Right lung (tissue), 5 donors: ENCODE measurements around the gene HNF4A. TPM values are rescaled to one million over a fixed set of nuclear protein-coding genes. Genes with fewer than 3 reads are reported as not detected.
A peak's percentile ranks its signal among the peaks of the same experiment; 100 is the strongest.
"Not testable (repeated sequence)": the region's sequence is repeated elsewhere in the genome, so short reads cannot be mapped to it uniquely, and the experiment has no call there.

ENCODE experiments used
- DNase-seq, 2 donors: peaks; one replicate each; pipeline ENCODE4 v3.0.0-alpha.2; 2013
- polyA plus RNA-seq, 5 donors: library from polyadenylated mRNA; unstranded; fragments of 120-200 nt; gene quantifications; one replicate each; pipeline versions ENCODE4 v1.2.1 to v1.2.3, GENCODE V29; 2013; ENCODE audit warnings: inconsistent platforms in 1 of 5, low replicate concordance in 1 of 5; ENCODE audit not compliant: insufficient read length in 5 of 5, insufficient read depth in 1 of 5

HNF4A gene
- polyA plus RNA-seq, 5 donors = 0.78 to 1.2 (median 0.87) TPM

DNA sequence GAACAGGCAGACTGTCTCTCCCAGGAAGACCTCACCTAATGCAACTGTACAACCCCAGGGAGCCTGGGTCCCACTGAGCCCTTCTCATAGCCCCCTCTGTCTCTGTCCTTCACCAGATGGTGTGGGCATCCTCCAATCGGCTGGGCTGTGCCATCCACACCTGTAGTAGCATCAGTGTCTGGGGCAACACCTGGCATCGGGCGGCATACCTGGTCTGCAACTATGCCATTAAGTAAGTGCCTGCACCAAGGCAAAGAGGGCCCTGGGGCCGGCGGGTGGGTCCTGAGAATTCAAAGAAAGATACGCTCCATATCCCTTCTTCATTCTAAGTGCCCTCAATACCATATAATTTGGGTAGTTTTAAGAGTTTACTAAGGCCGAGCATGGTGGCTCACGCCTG is 10.4 kb upstream of the HNF4A start:
- DNase-seq = no peak

GRCh38 chr20:44345941-44346340 is 9.6 kb upstream of the HNF4A start:
- DNase-seq = not testable (repeated sequence)

- DNase-seq = no peak
Observed at GRCh38 chr20:44348168-44348659, 7.3 kb upstream of the HNF4A start.

DNA sequence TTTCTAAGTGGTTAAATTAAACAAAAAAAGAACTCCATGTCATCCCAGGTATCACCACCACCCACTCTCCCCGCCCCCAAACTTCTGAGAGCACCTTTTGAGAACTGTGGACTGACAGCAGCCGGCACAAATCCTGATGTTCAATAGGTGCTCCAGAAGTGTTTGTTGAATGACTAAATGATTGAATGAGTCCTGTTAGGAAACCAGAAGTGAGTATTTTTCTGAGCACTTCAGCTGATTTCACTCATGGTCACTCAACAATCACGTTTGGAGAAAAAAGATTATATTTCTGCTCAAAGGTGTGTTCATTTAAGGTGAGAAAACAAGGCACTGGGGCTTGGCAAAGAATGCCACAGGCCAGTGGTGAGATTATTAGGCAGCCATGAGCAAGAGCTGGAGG is 6.2 kb upstream of the HNF4A start:
- DNase-seq = no peak

GRCh38 chr20:44350567-44350966 is 4.9 kb upstream of the HNF4A start:
- DNase-seq = no peak

GRCh38 chr20:44354979-44355497 is 461 bp upstream of the HNF4A start:
- no peak for DNase-seq

- DNase-seq = no peak
Observed at GRCh38 chr20:44356353-44356723, 839 bp downstream of the HNF4A start.

- no peak for DNase-seq
Observed at GRCh38 chr20:44357020-44357419, 1.5 kb downstream of the HNF4A start.

- DNase-seq = peak; percentile 85 to 90
Observed at GRCh38 chr20:44357555-44358125, 2.1 kb downstream of the HNF4A start.

- no peak for DNase-seq
Observed at GRCh38 chr20:44358776-44359175, 3.3 kb downstream of the HNF4A start.

DNA sequence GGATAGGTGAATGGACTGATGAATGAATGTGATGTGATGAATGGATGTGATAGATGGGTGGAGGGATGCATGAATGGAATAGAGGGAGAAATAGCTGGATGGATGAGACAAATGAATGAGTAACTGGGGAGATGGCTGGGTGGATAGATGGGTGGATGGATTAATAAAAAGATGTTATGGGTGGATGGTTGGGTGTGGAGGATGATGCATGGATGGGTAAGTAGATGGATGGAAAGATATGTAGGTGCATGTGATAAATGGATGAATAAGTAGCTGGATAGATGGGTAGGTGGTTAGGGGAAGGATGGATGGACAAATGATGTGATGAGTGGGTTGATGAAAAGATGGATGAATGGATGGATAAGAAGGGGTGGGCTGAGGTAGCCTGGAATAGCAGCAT is 4.7 kb downstream of the HNF4A start:
- no peak for DNase-seq

DNA sequence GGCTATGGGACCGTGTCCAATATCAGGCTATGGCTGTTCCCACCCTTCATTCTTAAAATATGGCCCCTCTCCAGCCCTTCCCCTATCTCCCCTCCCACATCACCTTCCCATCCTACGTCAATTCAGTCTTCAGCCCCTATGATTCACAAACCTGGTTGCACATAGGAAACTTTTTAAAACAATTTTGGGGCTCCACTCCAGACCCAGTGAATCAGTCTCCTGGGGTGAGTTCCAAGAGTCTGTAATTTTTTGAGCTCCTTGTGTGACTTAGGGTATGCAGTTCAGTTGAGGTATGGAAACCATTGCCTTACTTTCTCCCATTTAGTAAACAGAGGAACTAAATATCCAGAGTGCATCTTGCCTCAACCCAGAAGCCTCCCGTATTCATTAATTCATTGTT is 5.5 kb downstream of the HNF4A start:
- no peak for DNase-seq

GRCh38 chr20:44362466-44362940 is 7.0 kb downstream of the HNF4A start:
- DNase-seq = no peak

DNA sequence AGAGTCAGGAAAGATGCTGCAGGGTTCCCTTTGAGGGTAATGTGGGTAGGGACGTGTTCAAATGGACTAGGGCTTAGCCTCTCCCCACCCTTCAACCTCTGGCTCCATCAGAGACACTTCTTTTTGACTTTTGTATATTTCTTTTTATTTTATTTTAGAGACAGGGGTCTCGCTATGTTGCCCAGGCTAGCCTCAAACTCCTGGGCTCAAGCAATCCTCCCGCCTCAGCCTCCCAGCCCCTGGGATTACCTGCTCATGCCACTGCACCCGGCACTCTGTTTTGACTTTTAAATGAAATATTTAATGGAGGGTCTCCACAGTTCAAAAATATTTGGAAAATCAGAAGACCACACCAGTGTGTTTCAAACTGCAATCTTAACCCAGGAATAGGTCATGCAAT is 8.6 kb downstream of the HNF4A start:
- no peak for DNase-seq

GRCh38 chr20:44364780-44365179 is 9.3 kb downstream of the HNF4A start:
- no peak for DNase-seq

DNA sequence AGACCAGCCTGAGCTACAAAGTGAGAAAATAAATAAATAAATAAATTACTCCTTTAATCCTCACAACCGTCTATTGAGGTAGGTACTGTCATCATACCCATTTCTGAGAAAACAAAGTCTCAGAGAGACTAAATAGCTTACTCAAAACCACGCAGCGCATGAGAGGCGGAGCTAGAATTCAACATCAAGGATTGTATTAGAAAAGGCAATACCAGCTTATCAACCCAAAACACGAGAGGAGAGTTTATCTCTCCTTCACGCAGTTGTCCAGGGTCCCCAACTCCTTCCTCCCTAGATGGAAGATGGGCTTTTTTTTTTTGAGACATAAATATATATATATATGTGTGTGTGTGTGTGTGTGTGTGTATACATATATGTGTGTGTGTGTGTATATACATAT is 12.2 kb downstream of the HNF4A start:
- DNase-seq = no peak

DNA sequence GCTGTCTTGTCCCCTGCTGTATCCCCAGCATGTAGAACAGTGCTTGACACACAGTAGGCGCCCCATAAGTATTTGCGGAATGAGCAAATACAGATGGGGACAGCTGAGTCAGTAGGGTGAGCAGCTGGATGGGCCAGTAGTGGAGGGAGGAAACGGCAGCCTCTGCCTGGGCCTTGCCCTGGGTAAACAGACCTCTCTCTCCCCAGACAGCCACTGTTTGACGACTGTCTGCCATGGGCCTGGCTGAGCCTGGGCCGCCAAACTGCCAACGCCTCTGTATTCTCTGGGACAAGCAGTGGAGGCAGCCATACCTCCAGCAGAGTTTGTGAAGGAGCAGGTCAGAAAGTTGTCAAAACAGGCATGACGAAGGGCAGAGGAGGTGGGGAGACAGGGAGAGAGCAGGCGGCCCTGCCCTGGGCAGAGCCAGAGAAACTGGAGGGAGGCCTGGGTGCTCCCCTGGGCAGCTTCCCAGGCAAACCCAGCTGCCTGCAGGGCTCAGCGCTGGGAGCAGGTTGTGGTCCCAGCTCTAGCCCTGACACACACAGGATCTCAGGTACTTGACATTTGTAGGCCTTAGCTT is 15.2 kb downstream of the HNF4A start:
- no peak for DNase-seq

GRCh38 chr20:44382641-44383040 is 27.1 kb downstream of the HNF4A start:
- DNase-seq = no peak

GRCh38 chr20:44384423-44385027 is 29.0 kb downstream of the HNF4A start:
- DNase-seq = peak; percentile 24 to 48

- peak; percentile 15 to 20 for DNase-seq
Observed at GRCh38 chr20:44388466-44389023, 33.0 kb downstream of the HNF4A start.

DNA sequence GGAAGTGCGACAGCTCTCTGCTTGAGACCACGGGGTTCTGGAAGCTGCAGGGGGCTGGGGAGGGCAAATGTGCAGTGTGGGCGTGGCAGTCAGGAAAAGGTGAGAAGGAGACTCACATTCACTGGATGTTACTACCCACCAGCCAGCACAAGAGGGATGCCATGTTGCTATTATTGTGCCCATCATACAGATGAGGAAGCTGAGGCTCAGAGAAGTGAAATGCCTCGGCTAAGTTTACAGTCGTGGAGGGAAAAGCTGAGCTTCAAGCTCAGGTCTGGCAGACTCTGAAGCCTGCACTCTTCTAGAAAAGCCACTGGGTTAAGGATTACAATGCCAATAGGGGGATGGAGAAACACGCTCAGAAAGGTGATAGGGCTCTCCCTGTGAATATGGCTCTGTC is 34.4 kb downstream of the HNF4A start:
- DNase-seq = no peak

- DNase-seq = no peak
Observed at GRCh38 chr20:44390280-44390679, 34.8 kb downstream of the HNF4A start.
